OCI-M2 (cell line): Measurements from ENCODE around the gene CDK5.

ENCODE experiments used
- DNase-seq: peaks from one replicate; lab custom pipeline; 2025; ENCODE audit not compliant: unreplicated experiment; lab: John Stamatoyannopoulos, UW

The CDK5 gene

DNA sequence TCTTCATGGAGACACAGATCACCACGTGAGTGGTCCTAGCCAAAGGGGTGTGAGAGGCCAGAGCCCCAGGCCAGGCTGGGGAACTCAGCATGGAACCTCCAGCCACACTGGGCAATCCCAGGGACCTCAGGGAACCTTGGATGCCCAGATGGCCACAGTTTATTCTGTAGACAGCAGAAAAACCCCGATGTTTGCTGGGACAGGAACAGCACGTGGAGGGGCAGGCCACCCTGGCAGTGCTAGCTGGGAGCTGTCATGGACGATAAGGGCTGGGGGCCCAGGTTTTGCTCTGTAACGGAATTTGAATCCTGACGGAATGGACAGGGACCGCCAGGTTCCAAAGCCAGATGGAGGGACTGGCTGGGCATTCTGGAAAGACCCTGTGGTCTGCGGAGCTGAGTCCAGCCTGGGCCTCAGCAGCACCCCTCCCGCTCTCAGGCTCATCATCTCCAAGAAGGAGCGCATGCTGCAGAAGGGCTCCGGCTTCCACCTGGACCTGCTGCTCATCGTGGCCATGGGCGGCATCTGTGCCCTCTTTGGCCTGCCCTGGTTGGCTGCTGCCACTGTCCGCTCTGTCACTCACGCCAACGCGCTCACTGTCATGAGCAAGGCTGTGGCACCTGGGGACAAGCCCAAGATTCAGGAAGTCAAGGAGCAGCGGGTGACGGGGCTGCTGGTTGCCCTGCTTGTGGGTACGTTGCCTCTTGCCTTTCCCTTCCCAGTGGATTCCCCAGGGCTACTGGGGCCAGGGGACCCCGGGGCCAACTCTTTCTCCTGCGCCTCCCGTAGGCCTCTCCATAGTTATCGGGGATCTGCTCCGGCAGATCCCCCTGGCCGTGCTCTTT, 17.3 kb upstream of the CDK5 start:
- no peak for DNase-seq

DNA sequence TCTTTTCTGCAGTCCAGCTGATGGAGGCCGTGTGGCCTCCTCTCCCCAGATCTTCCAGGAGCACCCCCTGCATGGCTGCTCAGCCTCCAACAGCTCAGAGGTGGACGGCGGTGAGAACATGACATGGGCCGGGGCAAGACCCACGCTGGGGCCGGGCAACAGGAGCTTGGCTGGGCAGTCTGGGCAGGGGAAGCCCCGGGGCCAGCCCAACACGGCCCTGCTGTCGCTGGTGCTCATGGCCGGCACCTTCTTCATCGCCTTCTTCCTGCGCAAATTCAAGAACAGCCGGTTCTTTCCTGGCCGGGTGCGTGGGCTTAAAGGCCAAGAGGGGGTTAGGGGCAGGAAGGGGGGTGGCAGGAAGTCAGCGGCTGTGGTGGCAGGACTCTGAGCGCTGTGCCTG, 16.3 kb upstream of the CDK5 start:
- no peak for DNase-seq

DNA sequence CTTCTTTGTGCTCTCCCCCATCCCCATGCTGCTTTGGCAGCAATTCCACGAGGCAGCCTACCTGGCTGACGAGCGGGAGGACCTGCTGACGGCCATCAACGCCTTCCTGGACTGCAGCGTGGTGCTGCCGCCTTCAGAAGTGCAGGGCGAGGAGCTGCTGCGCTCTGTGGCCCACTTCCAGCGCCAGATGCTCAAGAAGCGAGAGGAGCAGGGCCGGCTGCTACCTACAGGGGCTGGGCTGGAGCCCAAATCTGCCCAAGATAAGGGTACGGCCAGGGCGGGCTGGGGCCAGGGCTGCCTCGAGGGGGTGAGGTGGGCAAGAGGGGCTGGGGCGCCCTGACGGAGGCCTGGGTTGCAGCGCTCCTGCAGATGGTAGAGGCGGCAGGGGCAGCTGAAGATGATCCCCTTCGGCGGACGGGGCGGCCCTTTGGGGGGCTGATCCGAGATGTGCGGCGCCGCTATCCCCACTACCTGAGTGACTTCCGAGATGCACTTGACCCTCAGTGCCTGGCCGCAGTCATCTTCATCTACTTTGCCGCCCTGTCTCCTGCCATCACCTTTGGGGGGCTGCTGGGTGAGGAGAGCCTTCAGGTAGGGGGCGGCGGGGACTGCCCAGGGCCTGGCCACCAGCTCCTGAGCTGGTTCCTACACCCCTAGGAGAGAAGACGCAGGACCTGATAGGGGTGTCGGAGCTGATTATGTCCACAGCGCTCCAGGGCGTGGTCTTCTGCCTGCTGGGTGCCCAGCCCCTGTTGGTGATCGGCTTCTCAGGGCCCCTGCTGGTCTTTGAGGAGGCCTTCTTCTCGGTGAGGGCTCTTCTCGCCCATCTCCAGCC, 13.6 kb upstream of the CDK5 start:
- no peak for DNase-seq

DNA sequence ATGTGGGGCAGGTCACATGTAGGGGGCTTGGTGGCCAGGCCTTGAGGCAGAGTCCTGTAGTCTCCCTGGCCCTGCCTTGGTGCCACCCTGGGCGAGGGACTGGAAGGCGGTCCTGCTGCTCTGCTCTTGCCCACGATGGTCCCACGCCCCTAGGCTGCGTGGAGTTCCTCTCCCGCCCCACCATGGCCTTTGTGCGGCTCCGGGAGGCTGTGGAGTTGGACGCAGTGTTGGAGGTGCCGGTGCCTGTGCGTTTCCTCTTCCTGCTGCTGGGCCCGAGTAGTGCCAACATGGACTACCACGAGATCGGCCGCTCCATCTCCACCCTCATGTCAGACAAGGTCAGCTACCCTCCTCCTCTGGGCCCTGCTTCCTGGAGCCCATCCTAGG, 12.9 kb upstream of the CDK5 start:
- no peak for DNase-seq

DNA sequence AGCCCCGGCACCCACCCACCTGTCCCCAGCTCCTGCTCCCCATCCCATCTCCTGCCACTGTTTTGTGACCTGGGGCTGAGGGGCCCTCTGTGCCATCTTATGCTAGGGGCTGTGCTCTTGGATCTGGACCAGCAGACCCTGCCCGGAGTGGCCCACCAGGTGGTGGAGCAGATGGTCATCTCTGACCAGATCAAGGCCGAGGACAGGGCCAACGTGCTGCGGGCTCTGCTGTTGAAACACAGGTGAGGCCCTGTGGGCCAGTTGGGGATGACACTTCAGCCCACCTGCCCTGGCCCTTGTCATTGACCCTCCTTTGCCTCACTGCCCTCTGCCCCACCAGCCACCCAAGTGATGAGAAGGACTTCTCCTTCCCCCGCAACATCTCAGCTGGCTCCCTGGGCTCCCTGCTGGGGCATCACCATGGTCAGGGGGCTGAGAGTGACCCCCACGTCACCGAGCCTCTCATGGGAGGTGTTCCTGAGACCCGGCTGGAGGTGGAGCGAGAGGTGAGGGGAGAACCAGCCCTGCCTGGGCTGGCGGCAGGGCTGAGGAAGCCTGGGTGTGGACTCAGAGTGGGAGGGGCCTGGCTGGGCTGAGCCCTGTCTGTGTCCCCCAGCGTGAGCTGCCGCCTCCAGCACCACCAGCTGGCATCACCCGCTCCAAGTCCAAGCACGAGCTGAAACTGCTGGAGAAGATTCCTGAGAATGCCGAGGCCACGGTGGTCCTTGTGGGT, 12.3 kb upstream of the CDK5 start:
- DNase-seq: no peak

DNA sequence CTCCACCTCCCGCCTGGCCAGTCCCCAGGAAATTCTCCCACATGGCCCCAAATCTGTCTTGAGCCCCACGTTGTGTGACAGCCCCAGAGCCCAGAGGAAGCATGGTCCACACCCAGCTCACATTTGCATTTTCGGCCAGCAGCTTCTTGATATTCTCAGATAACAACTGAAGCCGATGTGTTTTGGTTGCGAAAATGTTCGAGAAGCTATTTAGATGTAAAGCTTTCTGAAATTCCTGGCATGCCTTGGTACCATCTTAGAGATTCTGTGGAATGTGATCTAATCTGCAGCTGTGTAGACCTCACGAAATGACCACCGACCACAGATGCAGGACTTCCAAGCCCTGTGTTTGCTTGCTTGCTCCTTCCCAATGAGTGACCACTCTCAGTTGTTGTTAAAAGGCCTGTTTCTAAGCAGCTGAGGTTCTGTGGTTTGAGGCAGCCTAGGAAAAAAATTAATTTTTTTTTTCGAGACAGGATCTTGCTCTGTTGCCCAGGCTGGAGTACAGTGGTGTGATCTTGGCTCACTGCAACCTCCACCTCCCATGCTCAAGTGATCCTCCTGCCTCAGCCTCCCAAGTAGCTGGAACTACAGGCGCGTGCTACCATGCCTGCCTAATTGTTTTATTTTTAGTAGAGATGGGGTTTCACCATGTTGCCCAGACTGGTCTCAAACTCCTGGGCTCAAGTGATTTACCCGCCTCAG, 10.5 kb upstream of the CDK5 start:
- no peak for DNase-seq

DNA sequence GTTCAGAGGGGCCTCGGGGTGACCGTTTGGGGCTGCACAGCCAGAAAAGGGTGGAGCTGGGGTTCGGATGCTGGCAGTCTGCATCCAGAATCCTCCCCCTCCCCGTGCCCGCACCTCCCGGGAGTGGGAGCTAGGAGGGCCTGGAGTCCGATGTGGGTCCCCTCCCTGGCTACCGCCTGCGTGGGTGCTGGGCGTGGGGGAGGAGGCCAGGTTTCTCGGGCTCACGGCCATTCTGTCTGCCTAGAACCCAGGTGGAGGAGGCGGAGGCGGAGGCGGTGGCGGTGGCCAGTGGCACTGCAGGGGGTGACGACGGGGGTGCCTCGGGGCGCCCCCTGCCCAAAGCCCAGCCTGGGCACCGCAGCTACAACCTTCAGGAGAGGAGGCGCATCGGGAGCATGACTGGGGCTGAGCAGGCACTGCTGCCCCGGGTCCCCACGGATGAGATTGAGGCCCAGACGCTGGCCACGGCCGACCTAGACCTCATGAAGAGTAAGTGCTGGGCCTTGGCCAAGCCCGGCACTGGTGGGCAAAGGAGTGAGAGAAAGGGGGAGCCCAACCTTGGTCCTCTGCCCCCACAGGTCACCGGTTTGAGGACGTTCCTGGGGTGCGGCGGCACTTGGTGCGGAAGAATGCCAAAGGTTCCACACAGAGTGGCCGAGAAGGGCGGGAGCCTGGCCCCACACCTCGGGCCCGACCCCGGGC, 8.7 kb upstream of the CDK5 start:
- no peak for DNase-seq

DNA sequence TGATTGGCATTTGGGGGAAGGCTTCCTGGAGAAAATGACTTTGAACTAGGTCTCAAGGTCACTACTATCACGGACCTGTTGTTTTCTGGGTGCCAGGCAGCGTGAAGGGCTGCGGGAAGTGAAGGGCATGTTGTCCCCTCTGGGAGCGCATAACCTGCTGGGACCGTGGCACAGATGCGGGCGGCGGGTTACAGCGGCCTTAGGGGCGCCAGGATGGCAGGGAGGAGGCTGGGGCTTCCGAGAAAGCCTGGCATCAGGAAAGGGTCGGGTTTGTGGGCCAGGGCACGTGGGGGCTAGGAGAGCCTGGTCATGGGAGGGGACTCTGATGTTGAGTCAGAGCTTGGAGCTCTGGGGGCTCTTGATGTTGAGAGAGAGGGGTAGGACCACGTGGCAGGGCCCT, 7.8 kb upstream of the CDK5 start:
- DNase-seq: no peak

DNA sequence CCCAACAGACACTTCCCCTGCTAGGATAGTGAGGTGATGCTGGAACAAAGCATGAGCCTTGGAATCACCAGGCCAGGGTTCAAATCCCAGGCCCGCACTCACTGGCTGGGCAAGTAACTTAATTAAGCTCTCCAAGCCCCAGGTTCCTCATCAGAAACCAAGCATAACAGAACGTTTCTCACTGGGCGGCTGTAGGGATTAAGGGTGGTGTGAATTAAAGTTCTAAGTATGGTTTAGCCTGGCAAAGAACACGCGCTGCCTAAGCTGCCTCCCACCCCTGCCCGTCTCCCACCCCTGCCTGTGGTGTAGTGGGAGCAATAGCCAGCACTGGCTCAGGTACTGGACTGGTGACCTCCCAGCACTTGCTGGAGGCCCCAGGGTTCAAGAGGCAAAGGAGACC, 7.3 kb upstream of the CDK5 start:
- no peak for DNase-seq

DNA sequence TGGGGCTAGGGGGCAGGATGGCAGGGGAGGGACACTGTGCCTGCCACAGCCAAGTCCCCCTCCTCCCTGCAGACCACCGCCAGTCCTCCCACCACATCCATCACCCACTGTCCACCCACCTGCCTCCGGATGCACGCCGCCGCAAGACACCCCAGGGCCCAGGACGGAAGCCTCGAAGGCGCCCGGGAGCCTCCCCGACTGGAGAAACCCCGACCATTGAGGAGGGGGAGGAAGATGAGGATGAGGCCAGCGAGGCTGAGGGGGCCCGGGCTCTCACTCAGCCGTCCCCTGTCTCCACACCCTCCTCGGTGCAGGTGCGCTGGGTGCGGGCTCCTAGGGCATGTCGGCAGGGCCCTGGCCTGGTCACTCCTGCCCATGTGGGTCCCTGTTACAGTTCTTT, 6.8 kb upstream of the CDK5 start:
- no peak for DNase-seq

DNA sequence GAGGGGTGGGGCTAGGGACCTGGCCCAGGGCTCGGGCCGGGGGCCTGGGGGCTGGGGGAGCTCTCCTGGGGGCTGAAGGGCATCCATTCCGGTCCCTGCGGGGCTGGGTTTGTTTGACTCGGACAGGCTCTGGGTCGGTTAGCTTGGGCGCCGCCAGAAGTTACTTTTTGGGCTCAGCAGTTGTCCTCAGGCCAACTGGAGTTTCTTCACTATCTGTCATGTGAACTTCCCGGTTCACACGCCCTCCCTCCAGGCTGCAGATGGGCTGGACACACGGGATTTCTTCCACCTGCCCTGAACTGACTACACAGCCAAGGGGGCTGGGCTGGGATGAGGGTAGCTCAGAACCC, 5.5 kb upstream of the CDK5 start:
- DNase-seq: no peak

DNA sequence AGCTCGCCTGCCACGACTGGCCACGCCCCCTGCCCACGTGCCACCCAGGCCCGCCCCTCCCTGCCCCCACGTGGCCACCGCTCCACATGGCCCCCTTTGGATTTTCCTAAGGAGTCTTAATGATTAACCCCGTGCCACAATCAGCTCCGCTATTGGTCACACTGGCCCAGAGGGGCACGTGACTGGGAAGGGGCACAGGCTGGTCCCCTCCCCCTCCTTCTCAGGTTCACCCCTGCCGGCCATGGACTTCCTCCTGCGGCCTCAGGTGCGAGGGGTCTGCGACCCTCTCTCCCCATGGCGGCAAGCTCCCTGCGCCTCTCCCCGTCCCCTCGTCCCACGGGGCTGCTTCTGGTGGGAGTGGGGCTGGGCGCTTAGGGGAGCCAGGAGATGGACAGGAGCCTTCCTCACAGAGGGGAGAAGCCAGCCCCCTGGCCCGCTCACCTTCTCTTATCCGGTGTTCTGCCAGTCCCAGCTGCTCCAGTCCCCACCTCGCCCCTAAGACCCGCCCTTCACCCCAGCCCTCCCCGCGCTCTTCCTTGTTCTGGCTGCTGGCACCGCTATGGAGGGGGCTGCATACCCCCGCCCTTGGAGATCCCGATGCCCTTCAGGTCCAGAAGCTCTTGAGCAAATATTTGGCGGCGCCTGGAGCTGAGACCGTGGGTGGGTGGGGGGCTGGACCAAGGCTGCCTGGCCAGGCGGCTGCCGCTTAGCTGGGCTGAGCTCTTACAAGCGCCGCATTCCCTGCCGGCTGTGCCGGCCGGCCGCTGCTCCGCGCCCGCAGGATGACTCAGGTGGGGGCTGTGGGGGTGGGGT, 4.9 kb upstream of the CDK5 start:
- DNase-seq: no peak

DNA sequence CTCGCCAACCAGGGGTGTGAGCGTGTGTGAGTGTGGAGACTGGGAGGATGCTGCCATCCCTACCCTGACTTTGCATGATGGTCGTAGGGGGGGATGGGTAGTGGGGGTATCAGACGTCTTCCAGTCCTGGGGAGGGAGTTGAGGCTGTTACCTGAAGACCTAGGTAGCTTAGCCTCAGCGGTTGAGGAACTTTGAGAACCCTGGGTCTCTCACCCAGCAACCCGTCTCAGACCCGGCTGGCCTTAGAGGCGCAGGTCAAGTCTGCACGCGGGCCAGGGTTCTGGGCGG, 4.4 kb upstream of the CDK5 start:
- DNase-seq: no peak

DNA sequence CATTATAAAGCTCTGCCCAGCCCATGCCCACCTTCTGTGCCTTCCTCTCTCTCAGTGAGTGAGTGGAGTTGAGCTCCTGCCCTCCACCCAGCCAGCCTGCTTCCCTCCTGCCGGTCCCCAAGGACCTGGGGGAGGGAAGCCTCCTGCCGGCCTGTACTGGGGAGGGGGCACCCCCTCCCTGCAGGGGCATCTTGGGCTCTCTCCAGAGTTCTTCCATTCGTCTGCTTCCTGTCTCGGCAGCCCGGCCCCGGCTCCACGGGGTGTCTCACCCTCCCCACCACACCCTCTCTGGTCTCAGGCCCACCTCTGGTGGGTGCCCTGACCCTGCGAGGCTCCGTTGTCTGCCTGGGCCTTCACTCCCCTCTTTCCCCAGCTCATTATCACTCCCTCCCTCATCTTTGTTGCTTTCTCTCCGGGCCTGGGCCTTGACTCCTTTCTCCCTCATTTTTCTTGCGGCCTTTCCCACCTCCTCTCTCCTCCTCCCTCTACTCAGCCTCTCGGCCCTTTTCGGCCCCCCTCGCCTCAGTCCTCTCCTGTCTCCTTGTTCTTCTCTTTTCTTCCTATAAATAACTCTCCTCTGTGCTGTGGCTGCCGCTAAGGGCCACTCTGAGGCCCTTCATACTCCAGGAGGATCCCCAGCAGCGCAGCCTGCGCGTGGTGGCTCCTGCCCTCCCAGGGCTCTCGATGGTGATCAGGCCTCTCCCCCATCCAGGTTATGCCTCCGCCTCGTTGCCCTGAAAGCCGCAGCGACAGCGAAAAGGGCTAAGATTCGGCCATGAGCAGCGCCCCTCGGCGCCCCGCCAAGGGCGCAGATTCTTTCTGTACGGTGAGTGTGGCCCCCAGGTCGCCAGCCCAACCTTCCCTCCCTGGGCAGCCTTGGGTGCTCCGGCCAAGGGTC, 3.8 kb upstream of the CDK5 start:
- DNase-seq: no peak

DNA sequence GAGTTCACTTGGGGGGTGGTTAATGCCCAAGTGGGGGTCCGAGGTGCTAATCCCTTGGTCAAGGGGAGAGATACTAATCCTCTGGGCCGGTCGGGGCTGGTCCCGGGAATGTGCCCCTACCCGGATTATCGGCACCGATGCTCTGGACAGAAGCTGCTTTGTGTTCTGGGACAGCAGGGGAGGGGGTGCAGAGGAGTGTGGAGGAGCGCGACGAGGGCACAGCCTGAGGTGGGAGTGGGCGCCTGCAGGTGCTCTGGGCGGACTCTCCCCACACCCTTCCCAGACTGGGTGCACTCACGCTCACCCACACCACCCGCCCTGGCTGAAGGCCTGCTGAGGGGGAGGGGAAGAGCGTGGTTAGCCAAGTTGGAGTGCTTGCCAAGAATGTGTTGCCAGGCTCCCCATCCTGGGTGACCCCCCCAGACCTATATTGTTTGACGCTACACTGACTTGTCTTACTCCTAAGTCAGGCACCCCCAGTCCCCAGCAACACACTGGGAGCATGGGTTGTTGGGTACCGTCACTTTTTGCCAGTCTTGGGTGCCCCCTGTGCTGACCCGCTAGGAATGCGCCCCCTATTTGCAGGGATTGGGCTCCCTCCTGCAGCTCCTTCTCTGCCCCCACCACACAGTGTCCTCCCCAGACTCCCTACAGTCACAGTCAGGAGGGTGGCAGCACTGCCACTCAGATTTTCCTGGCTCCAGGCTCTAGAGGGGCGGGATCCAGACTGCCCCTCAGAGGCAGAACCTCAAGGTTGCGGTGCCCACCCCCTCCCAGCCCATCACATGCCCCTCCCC, 2.9 kb upstream of the CDK5 start:
- DNase-seq: no peak

DNA sequence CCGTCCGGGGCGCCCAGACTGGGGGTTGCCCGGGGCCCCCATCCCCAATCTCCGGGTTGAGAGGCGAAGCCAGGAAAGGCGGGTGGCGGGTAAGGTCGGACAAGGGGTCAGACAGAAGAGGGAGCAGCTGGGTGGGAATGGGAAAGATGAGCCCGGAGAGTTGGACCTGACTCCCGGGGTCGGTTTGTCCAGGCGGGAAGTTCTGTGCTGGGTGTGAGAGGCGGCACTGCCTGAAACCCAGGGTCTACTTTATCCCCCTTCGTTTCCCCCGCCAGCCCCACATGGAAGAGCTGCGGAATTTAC, 2.4 kb upstream of the CDK5 start:
- DNase-seq: no peak

DNA sequence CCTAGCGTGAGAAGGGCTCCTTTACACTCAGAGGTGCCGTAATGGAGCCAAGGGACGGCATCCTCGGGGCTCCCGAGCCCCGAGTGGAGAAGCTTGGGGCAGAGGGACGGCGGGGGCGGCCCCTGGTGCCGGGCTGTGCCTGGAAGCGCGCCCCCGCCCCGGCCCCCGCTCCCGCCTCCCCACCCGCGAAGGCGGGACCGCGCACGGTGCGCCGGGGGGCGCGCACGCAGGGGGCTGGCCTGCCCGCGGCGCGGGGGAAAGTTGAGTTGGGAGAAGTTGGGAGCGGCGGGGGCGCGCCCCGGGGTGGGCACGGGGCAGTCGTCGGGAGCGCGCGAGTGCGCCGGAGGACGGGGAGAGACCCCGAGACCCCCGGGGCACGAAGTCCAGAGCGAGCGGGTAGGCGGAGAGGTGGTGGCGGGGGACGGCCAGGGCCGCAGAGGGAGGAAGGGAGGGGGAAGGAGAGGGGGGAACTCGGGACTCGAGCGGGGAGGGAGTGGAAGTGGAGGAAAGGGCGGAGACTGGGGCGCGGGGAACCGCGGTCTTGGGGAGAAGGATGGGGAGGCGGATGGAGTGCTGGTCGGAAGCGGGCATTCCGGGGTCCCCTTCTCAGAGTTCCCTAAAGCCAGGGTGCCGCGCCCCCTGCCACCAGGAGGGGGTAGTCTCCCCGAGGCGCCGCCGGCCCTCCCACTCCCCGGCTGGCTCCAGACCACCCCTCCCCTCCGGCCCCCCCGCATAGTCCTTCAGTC, 1.8 kb upstream of the CDK5 start, which contains the start of gene SLC4A2:
Gene SLC4A2 (plus strand): TSS at position 223 of the 746 bp plus-strand sequence. CDS start 2,399 bp downstream, outside the sequence.
- DNase-seq: no peak
